Astrocyte of the cerebellum (primary cell): ENCODE results near the gene VANGL2.

Experiments
- DNase-seq: peaks from one replicate; pipeline ENCODE4 v3.0.0-alpha.2; 2011; ENCODE audit warnings: low read depth
- H3K4me3 ChIP-seq: 2 replicates; pipeline ENCODE4 v1.5.1; 2011; ENCODE audit warnings: mild to moderate bottlenecking, low read depth, low read length, moderate library complexity
- in situ Hi-C: cut with HindIII; loops from 2 replicates; pipeline ENCODE4 v1.10.0; 2017; ENCODE audit warnings: low sequenced_read_pairs
- TF ChIP-seq, protein P1 (sequence below): IDR thresholded peaks from 2 replicates; pipeline ENCODE4 v1.5.1; 2012; ENCODE audit warnings: low read length, low read depth, moderate library complexity, mild to moderate bottlenecking; ENCODE audit errors: missing control alignments

VANGL2 gene

DNA sequence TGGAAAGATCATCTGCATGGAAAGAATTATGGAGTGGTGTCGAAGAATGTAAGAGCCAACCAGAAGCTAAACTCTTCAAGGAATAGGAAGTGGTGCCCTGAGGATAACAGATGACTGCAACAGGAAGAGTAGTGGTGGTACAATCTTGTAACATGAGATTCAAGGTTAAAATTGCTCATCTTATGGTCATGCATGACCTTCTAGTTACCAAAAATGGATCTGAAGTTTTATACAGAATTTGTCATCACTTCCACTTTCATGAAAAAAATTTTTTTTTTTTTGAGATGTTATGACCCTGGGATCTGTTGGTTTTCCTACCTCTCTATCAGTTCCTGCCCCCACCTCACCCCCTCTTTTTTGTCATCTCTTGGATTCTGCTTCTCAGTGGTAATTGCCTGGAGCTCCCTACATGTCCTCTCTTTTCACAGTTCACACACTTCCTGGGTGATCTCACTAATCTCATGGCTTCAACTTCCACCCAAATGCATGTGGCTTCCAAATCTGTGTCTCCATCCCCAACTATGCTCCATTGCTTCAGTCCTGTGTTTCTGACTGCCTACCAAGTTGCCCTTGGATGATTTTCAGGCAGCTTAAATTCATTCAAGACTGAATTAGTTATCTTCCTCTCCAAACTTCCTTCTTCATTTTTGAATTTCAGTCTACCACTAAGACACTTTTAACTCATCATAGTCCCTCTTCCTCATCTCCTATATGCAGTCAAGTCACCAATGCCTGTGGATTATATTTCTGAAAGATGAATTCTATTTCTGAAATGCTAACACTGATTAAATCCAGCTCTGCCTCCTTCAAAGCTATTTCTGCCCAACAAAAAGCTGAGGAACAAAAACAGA lies 74.3 kb downstream of the VANGL2 start:
- in situ Hi-C loops, result no loop called here
- no peak overlapping the region for H3K4me3 ChIP-seq

More for the DNA sequence above, 74.3 kb downstream of the VANGL2 start:
- no peak for DNase-seq
- TF ChIP-seq, protein P1, sequence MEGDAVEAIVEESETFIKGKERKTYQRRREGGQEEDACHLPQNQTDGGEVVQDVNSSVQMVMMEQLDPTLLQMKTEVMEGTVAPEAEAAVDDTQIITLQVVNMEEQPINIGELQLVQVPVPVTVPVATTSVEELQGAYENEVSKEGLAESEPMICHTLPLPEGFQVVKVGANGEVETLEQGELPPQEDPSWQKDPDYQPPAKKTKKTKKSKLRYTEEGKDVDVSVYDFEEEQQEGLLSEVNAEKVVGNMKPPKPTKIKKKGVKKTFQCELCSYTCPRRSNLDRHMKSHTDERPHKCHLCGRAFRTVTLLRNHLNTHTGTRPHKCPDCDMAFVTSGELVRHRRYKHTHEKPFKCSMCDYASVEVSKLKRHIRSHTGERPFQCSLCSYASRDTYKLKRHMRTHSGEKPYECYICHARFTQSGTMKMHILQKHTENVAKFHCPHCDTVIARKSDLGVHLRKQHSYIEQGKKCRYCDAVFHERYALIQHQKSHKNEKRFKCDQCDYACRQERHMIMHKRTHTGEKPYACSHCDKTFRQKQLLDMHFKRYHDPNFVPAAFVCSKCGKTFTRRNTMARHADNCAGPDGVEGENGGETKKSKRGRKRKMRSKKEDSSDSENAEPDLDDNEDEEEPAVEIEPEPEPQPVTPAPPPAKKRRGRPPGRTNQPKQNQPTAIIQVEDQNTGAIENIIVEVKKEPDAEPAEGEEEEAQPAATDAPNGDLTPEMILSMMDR, result no peak
